GM18508 (cell line): ENCODE measurements around the gene LRRK2.
"Not testable (repeated sequence)": the region's sequence is repeated elsewhere in the genome, so short reads cannot be mapped to it uniquely, and the experiment has no call there.

Experiments
- ATAC-seq: cut with Tn5 transposase; IDR thresholded peaks from one replicate; pipeline ENCODE4 v1.9.1; 2021; ENCODE audit warnings: moderate number of reproducible peaks; ENCODE audit not compliant: insufficient read depth, unreplicated experiment

The LRRK2 gene

GRCh38 chr12:40241741-40242140, 16.9 kb downstream of the LRRK2 start:
- no peak for ATAC-seq

GRCh38 chr12:40244526-40245156, 19.8 kb downstream of the LRRK2 start:
- ATAC-seq, result not testable (repeated sequence)

- no peak for ATAC-seq
These were observed 23.2 kb downstream of the LRRK2 start for GRCh38 chr12:40248034-40248433.

- peak; percentile 39 for ATAC-seq
These were observed 23.9 kb downstream of the LRRK2 start for GRCh38 chr12:40248585-40249297.

- not testable (repeated sequence) for ATAC-seq
These were observed 25.9 kb downstream of the LRRK2 start for GRCh38 chr12:40250652-40251051.

GRCh38 chr12:40253936-40254335, 29.1 kb downstream of the LRRK2 start:
- no peak for ATAC-seq

GRCh38 chr12:40254455-40255085, 29.8 kb downstream of the LRRK2 start:
- no peak for ATAC-seq

GRCh38 chr12:40258371-40258770, 33.6 kb downstream of the LRRK2 start:
- ATAC-seq, result no peak

GRCh38 chr12:40261937-40262336, 37.1 kb downstream of the LRRK2 start:
- peak; percentile 59 for ATAC-seq

GRCh38 chr12:40262657-40263056, 37.9 kb downstream of the LRRK2 start:
- ATAC-seq, result peak; percentile 77

GRCh38 chr12:40263616-40264409, 39.0 kb downstream of the LRRK2 start:
- no peak for ATAC-seq

GRCh38 chr12:40271981-40272664, 47.3 kb downstream of the LRRK2 start:
- ATAC-seq, result no peak

GRCh38 chr12:40281791-40282364, 57.1 kb downstream of the LRRK2 start:
- no peak for ATAC-seq

- no peak for ATAC-seq
These were observed 61.8 kb downstream of the LRRK2 start for GRCh38 chr12:40286583-40286982.

- no peak for ATAC-seq
These were observed 62.7 kb downstream of the LRRK2 start for GRCh38 chr12:40287369-40287975.

GRCh38 chr12:40292788-40293429, 68.1 kb downstream of the LRRK2 start:
- no peak for ATAC-seq

GRCh38 chr12:40298341-40298740, 73.5 kb downstream of the LRRK2 start:
- no peak for ATAC-seq

- no peak for ATAC-seq
These were observed 75.7 kb downstream of the LRRK2 start for GRCh38 chr12:40300490-40300889.

GRCh38 chr12:40309001-40309400, 84.2 kb downstream of the LRRK2 start:
- no peak for ATAC-seq
